ENCODE results near the gene F7. TPM values are rescaled to one million over a fixed set of nuclear protein-coding genes. Genes with fewer than 3 reads are reported as not detected.
"Not testable (repeated sequence)": the region's sequence is repeated elsewhere in the genome, so short reads cannot be mapped to it uniquely, and the experiment has no call there.

The F7 gene
- total RNA-seq, 2 experiments from 2014 or later = not detected

GRCh38 chr13:113076681-113077401, 28.8 kb upstream of the F7 start:
- Mint-ChIP-seq H3K4me3 (no peak overlapping the region), H3K27me3 (ENCODE audit: low read depth) (no peaks in the 10 kb centered on the region), H3K27ac (no peak overlapping the region), H3K4me1 (ENCODE audit: low read depth) (no peaks in the 10 kb centered on the region), H3K36me3 (ENCODE audit: low read depth) (no peaks in the 10 kb centered on the region), H3K9me3 (ENCODE audit: insufficient read depth) (no peaks in the 10 kb centered on the region)
- DNase-seq (no peak), ATAC-seq (no peak)
- ChIA-PET CTCF (no interaction called here), POLR2A (no interaction called here)

GRCh38 chr13:113077566-113077952, 28.0 kb upstream of the F7 start:
- Mint-ChIP-seq H3K27me3 (ENCODE audit: low read depth) (no peaks in the 10 kb centered on the region), H3K4me1 (ENCODE audit: low read depth) (no peaks in the 10 kb centered on the region), H3K9me3 (ENCODE audit: insufficient read depth) (no peaks in the 10 kb centered on the region), H3K36me3 (ENCODE audit: low read depth) (no peaks in the 10 kb centered on the region), H3K27ac (no peak overlapping the region), H3K4me3 (no peak overlapping the region)
- ChIA-PET CTCF (no interaction called here), POLR2A (no interaction called here)
- DNase-seq (no peak), ATAC-seq (no peak)

GRCh38 chr13:113077953-113078901, 27.4 kb upstream of the F7 start:
- Mint-ChIP-seq H3K4me1 (ENCODE audit: low read depth) (no peaks in the 10 kb centered on the region), H3K27me3 (ENCODE audit: low read depth) (no peaks in the 10 kb centered on the region), H3K36me3 (ENCODE audit: low read depth) (no peaks in the 10 kb centered on the region), H3K4me3 (no peak overlapping the region), H3K9me3 (ENCODE audit: insufficient read depth) (no peaks in the 10 kb centered on the region), H3K27ac (no peak overlapping the region)
- ChIA-PET POLR2A (no interaction called here), CTCF (no interaction called here)
- DNase-seq = no peak
- no peak for ATAC-seq

GRCh38 chr13:113078902-113079780, 26.4 kb upstream of the F7 start:
- ChIA-PET POLR2A (no interaction called here), CTCF (no interaction called here)

GRCh38 chr13:113079781-113080080, 25.9 kb upstream of the F7 start:
- POLR2A ChIA-PET; CTCF ChIA-PET; H3K27me3 Mint-ChIP-seq (ENCODE audit: low read depth); H3K36me3 Mint-ChIP-seq (ENCODE audit: low read depth); H3K27ac Mint-ChIP-seq; DNase-seq; H3K9me3 Mint-ChIP-seq (ENCODE audit: insufficient read depth); ATAC-seq; H3K4me1 Mint-ChIP-seq (ENCODE audit: low read depth); H3K4me3 Mint-ChIP-seq: not testable (repeated sequence)

More at GRCh38 chr13:113078902-113079780, 26.4 kb upstream of the F7 start:
- H3K4me1 Mint-ChIP-seq (ENCODE audit: low read depth) = no peaks in the 10 kb centered on the region
- H3K27me3 Mint-ChIP-seq (ENCODE audit: low read depth) = no peaks in the 10 kb centered on the region
- ATAC-seq (no peak), DNase-seq (no peak)
- no peak overlapping the region for H3K27ac Mint-ChIP-seq
- H3K36me3 Mint-ChIP-seq (ENCODE audit: low read depth) = no peaks in the 10 kb centered on the region
- no peaks in the 10 kb centered on the region for H3K9me3 Mint-ChIP-seq (ENCODE audit: insufficient read depth)
- H3K4me3 Mint-ChIP-seq = no peak overlapping the region

GRCh38 chr13:113080361-113080831, 25.2 kb upstream of the F7 start:
- Mint-ChIP-seq H3K4me1 (ENCODE audit: low read depth) (no peaks in the 10 kb centered on the region), H3K9me3 (ENCODE audit: insufficient read depth) (no peaks in the 10 kb centered on the region), H3K27me3 (ENCODE audit: low read depth) (no peaks in the 10 kb centered on the region), H3K36me3 (ENCODE audit: low read depth) (no peaks in the 10 kb centered on the region), H3K27ac (no peak overlapping the region), H3K4me3 (no peak overlapping the region)
- no peak for ATAC-seq
- ChIA-PET POLR2A (no interaction called here), CTCF (no interaction called here)
- DNase-seq = no peak

- no peaks in the 10 kb centered on the region for H3K9me3 Mint-ChIP-seq (ENCODE audit: insufficient read depth)
- DNase-seq (no peak), ATAC-seq (no peak)
- H3K36me3 Mint-ChIP-seq (ENCODE audit: low read depth) = no peaks in the 10 kb centered on the region
- H3K4me3 Mint-ChIP-seq = no peak overlapping the region
- H3K27ac Mint-ChIP-seq = no peak overlapping the region
- H3K27me3 Mint-ChIP-seq (ENCODE audit: low read depth) = no peaks in the 10 kb centered on the region
- no peaks in the 10 kb centered on the region for H3K4me1 Mint-ChIP-seq (ENCODE audit: low read depth)
- ChIA-PET CTCF (no interaction called here), POLR2A (no interaction called here)
Measured at GRCh38 chr13:113080901-113081521, 24.6 kb upstream of the F7 start.

- ChIA-PET POLR2A (no interaction called here), CTCF (interaction anchor here (0.6 kb wide), 1 partner anchor 655 kb away, joined by 3 read pairs; no protein-coding TSS in a partner anchor)
- DNase-seq (no peak), ATAC-seq (no peak)
- H3K4me3 Mint-ChIP-seq = no peak overlapping the region
- H3K4me1 Mint-ChIP-seq (ENCODE audit: low read depth) = no peaks in the 10 kb centered on the region
- H3K9me3 Mint-ChIP-seq (ENCODE audit: insufficient read depth) = no peaks in the 10 kb centered on the region
- no peak overlapping the region for H3K27ac Mint-ChIP-seq
- no peaks in the 10 kb centered on the region for H3K36me3 Mint-ChIP-seq (ENCODE audit: low read depth)
- H3K27me3 Mint-ChIP-seq (ENCODE audit: low read depth) = no peaks in the 10 kb centered on the region
Measured at GRCh38 chr13:113082198-113083021, 23.2 kb upstream of the F7 start.

GRCh38 chr13:113083022-113083373, 22.6 kb upstream of the F7 start:
- Mint-ChIP-seq H3K27me3 (ENCODE audit: low read depth) (no peaks in the 10 kb centered on the region), H3K4me1 (ENCODE audit: low read depth) (no peaks in the 10 kb centered on the region), H3K36me3 (ENCODE audit: low read depth) (no peaks in the 10 kb centered on the region), H3K9me3 (ENCODE audit: insufficient read depth) (no peaks in the 10 kb centered on the region), H3K4me3 (no peak overlapping the region), H3K27ac (no peak overlapping the region)
- ATAC-seq (no peak), DNase-seq (no peak)
- ChIA-PET POLR2A (no interaction called here), CTCF (interaction anchor here (0.6 kb wide), 1 partner anchor 656 kb away, joined by 3 read pairs; no protein-coding TSS in a partner anchor)

GRCh38 chr13:113083402-113084061, 22.1 kb upstream of the F7 start:
- H3K9me3 Mint-ChIP-seq (ENCODE audit: insufficient read depth) = no peaks in the 10 kb centered on the region

More at GRCh38 chr13:113083402-113084061, 22.1 kb upstream of the F7 start:
- Mint-ChIP-seq H3K4me1 (ENCODE audit: low read depth) (no peaks in the 10 kb centered on the region), H3K27ac (no peak overlapping the region), H3K4me3 (no peak overlapping the region), H3K27me3 (ENCODE audit: low read depth) (no peaks in the 10 kb centered on the region), H3K36me3 (ENCODE audit: low read depth) (no peaks in the 10 kb centered on the region)
- POLR2A ChIA-PET = no interaction called here
- ATAC-seq (no peak), DNase-seq (no peak)
- CTCF ChIA-PET = no interaction called here
